Trophoblast cell (in vitro differentiated cells and primary cell): Measurements from ENCODE around the gene MOV10.
"Not testable (repeated sequence)": the region's sequence is repeated elsewhere in the genome, so short reads cannot be mapped to it uniquely, and the experiment has no call there.

Source experiments
- DNase-seq, 2 donors: peaks; one replicate each; pipeline ENCODE4 v3.0.0-alpha.2; 2016
- H2AFZ ChIP-seq: 2 replicates; pipeline ENCODE4 v1.6.1; 2013; ENCODE audit warnings: low read length, moderate library complexity, mild to moderate bottlenecking; ENCODE audit not compliant: insufficient read depth, poor library complexity
- H2AK5ac ChIP-seq: 2 replicates; pipeline ENCODE4 v1.6.1; 2013; ENCODE audit warnings: mild to moderate bottlenecking, low read length
- H2BK120ac ChIP-seq: 2 replicates; pipeline ENCODE4 v1.6.1; 2013; ENCODE audit warnings: low read length, mild to moderate bottlenecking, moderate library complexity; ENCODE audit not compliant: insufficient read depth, poor library complexity
- H2BK12ac ChIP-seq: 2 replicates; pipeline ENCODE4 v1.6.1; 2013; ENCODE audit warnings: mild to moderate bottlenecking, low read length, moderate library complexity
- H2BK5ac ChIP-seq: 2 replicates; pipeline ENCODE4 v1.6.1; 2013; ENCODE audit warnings: low read length, low read depth, moderate library complexity, mild to moderate bottlenecking; ENCODE audit not compliant: poor library complexity
- H3K14ac ChIP-seq: 2 replicates; pipeline ENCODE4 v1.6.1; 2013; ENCODE audit warnings: mild to moderate bottlenecking, low read length
- H3K18ac ChIP-seq: 2 replicates; pipeline ENCODE4 v1.6.1; 2013; ENCODE audit warnings: mild to moderate bottlenecking, low read length
- H3K23ac ChIP-seq: 2 replicates; pipeline ENCODE4 v1.6.1; 2013; ENCODE audit warnings: low read length
- H3K27ac ChIP-seq: 2 replicates; pipeline ENCODE4 v1.5.1; 2013; ENCODE audit warnings: low read depth, mild to moderate bottlenecking, inconsistent platforms, low read length, moderate library complexity
- H3K27me3 ChIP-seq: 2 replicates; pipeline ENCODE4 v1.6.1; 2013; ENCODE audit warnings: inconsistent platforms, mild to moderate bottlenecking, low read length, moderate library complexity; ENCODE audit not compliant: insufficient read depth
- H3K36me3 ChIP-seq, 2 experiments: 1 replicate in 1 of 2; 2 replicates in 1 of 2; pipeline ENCODE4 v1.6.1; 2013; ENCODE audit warnings: low read length in 2 of 2, mild to moderate bottlenecking in 2 of 2, moderate library complexity in 1 of 2; ENCODE audit not compliant: insufficient read depth in 2 of 2, control insufficient read depth in 1 of 2
- H3K4ac ChIP-seq: 2 replicates; pipeline ENCODE4 v1.6.1; 2013; ENCODE audit warnings: low read depth, mild to moderate bottlenecking, low read length, moderate library complexity
- H3K4me1 ChIP-seq, 2 experiments: 1 replicate in 1 of 2; 2 replicates in 1 of 2; pipeline ENCODE4 v1.6.1; 2013; ENCODE audit warnings: low read length in 2 of 2, mild to moderate bottlenecking in 2 of 2, moderate library complexity in 1 of 2; ENCODE audit not compliant: insufficient read depth in 2 of 2, control insufficient read depth in 1 of 2
- H3K4me2 ChIP-seq: 2 replicates; pipeline ENCODE4 v1.6.1; 2013; ENCODE audit warnings: inconsistent platforms, mild to moderate bottlenecking, low read length, moderate library complexity
- H3K4me3 ChIP-seq: 2 replicates; pipeline ENCODE4 v1.5.1; 2013; ENCODE audit warnings: mild to moderate bottlenecking, low read depth, low read length, inconsistent platforms
- H3K79me1 ChIP-seq: one replicate; pipeline ENCODE4 v1.6.1; 2013; ENCODE audit warnings: low read length
- H3K79me2 ChIP-seq: 2 replicates; pipeline ENCODE4 v1.6.1; 2013; ENCODE audit warnings: low read length, mild to moderate bottlenecking; ENCODE audit not compliant: control insufficient read depth, insufficient read depth, poor library complexity
- H3K9ac ChIP-seq: 2 replicates; pipeline ENCODE4 v1.6.1; 2013; ENCODE audit warnings: mild to moderate bottlenecking, low read length
- H3K9me3 ChIP-seq: 2 replicates; pipeline ENCODE4 v1.6.1; 2013; ENCODE audit warnings: low read depth, mild to moderate bottlenecking, control low read depth, inconsistent platforms, low read length; ENCODE audit not compliant: insufficient read depth
- H4K12ac ChIP-seq: 2 replicates; pipeline ENCODE4 v1.6.1; 2013; ENCODE audit warnings: low read depth, mild to moderate bottlenecking, low read length, moderate library complexity
- H4K8ac ChIP-seq: 2 replicates; pipeline ENCODE4 v1.6.1; 2013; ENCODE audit warnings: low read depth, mild to moderate bottlenecking, low read length, moderate library complexity
- H4K91ac ChIP-seq: one replicate; pipeline ENCODE4 v1.6.1; 2013; ENCODE audit warnings: low read depth, mild to moderate bottlenecking, low read length, moderate library complexity
- WGBS: extraction: QIAGEN DNeasy Blood & Tissue Kit; methylation state at CpG from one replicate; pipeline ENCODE4 v1.1.7; 2013; ENCODE audit warnings: missing lambda C conversion rate; ENCODE audit not compliant: insufficient read length, insufficient coverage; ENCODE audit errors: extremely low coverage; 5-methylcytosine and 5-hydroxymethylcytosine counted together

MOV10 gene

GRCh38 chr1:112720800-112721199 lies 46.3 kb downstream of the MOV10 start:
- H3K4ac ChIP-seq = no peak overlapping the region
- H3K18ac ChIP-seq = no peak overlapping the region
- WGBS = no CpG with 5 or more reads among the region's 3 CpGs
- no peaks in the 10 kb centered on the region for H3K27me3 ChIP-seq
- H3K9ac ChIP-seq = no peak overlapping the region
- no peak overlapping the region for H3K23ac ChIP-seq
- no peak overlapping the region for H3K14ac ChIP-seq
- no peaks in the 10 kb centered on the region for H3K79me2 ChIP-seq
- no peak overlapping the region for H2AK5ac ChIP-seq
- no peaks in the 10 kb centered on the region for H3K79me1 ChIP-seq
- no peak overlapping the region for H4K91ac ChIP-seq
- H3K4me3 ChIP-seq = no peak overlapping the region
- H4K8ac ChIP-seq = no peak overlapping the region
- no peak overlapping the region for H2BK12ac ChIP-seq
- H3K4me1 ChIP-seq = peaks cover 9 to 11% of the 10 kb centered on the region in 2 experiments
- H4K12ac ChIP-seq = no peak overlapping the region
- no peaks in the 10 kb centered on the region for H3K36me3 ChIP-seq
- no peak overlapping the region for H2BK5ac ChIP-seq
- H3K4me2 ChIP-seq = no peak overlapping the region
- H2AFZ ChIP-seq = no peak overlapping the region
- no peak overlapping the region for H3K27ac ChIP-seq
- DNase-seq = no peak
- H3K9me3 ChIP-seq = no peaks in the 10 kb centered on the region
- no peak overlapping the region for H2BK120ac ChIP-seq

- not testable (repeated sequence) for H4K91ac ChIP-seq, H3K23ac ChIP-seq, DNase-seq, H4K12ac ChIP-seq, H3K27me3 ChIP-seq, H2AFZ ChIP-seq, H3K4ac ChIP-seq, H3K9ac ChIP-seq, H3K9me3 ChIP-seq, H2AK5ac ChIP-seq, H3K4me3 ChIP-seq, H4K8ac ChIP-seq, H2BK5ac ChIP-seq, H3K14ac ChIP-seq, H3K36me3 ChIP-seq, H2BK120ac ChIP-seq, H3K79me1 ChIP-seq, H3K18ac ChIP-seq, H3K79me2 ChIP-seq, H3K4me2 ChIP-seq, H3K27ac ChIP-seq, H2BK12ac ChIP-seq
- peaks cover 9 to 11% of the 10 kb centered on the region in 2 experiments for H3K4me1 ChIP-seq
- WGBS = no CpG with 5 or more reads among the region's 2 CpGs
Observed at GRCh38 chr1:112721294-112721693, 46.8 kb downstream of the MOV10 start.

DNA sequence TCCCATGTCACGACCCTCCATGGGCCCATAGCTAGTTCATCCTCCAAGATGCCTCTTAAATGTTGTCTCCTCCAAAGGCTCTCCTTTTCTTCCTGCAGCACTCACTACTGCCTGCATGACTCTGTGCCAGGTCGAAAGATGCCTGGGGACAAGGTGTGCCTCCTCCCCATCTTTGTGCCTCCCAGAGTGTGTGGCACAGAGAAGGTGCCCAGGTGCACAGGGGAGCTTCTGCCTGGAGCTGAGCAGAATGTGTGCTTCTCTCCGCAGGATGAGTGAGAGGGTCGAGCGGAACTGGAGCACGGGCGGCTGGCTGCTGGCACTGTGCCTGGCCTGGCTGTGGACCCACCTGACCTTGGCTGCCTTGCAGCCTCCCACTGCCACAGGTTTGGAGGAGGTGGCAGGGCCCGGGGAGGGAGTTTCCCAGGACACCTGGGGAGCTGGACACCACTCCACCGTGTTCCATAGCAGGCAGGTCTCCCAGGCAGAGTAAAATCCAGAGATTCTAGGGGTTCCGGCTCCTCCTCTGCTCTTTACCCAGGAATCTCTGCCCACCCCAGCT lies 47.6 kb downstream of the MOV10 start:
- Histone ChIP-seq H3K9ac (no peak overlapping the region), H3K27ac (no peak overlapping the region), H2AFZ (peak overlapping the region; percentile 56), H3K36me3 (no peaks in the 10 kb centered on the region), H3K4me2 (peak overlapping the region; percentile 39), H3K79me1 (no peaks in the 10 kb centered on the region), H3K79me2 (no peaks in the 10 kb centered on the region), H2BK5ac (no peak overlapping the region), H4K8ac (peak overlapping the region; percentile 8), H3K4me1 (peaks cover 9 to 11% of the 10 kb centered on the region in 2 experiments), H4K12ac (no peak overlapping the region), H3K4me3 (no peak overlapping the region), H3K9me3 (no peaks in the 10 kb centered on the region), H2BK12ac (no peak overlapping the region), H4K91ac (peak overlapping the region; percentile 20), H2AK5ac (peak overlapping the region; percentile 52), H2BK120ac (peak overlapping the region; percentile 27), H3K23ac (no peak overlapping the region), H3K27me3 (no peaks in the 10 kb centered on the region), H3K18ac (no peak overlapping the region), H3K14ac (no peak overlapping the region), H3K4ac (no peak overlapping the region)
- DNase-seq = no peak
- no CpG with 5 or more reads among the region's 10 CpGs for WGBS

DNA sequence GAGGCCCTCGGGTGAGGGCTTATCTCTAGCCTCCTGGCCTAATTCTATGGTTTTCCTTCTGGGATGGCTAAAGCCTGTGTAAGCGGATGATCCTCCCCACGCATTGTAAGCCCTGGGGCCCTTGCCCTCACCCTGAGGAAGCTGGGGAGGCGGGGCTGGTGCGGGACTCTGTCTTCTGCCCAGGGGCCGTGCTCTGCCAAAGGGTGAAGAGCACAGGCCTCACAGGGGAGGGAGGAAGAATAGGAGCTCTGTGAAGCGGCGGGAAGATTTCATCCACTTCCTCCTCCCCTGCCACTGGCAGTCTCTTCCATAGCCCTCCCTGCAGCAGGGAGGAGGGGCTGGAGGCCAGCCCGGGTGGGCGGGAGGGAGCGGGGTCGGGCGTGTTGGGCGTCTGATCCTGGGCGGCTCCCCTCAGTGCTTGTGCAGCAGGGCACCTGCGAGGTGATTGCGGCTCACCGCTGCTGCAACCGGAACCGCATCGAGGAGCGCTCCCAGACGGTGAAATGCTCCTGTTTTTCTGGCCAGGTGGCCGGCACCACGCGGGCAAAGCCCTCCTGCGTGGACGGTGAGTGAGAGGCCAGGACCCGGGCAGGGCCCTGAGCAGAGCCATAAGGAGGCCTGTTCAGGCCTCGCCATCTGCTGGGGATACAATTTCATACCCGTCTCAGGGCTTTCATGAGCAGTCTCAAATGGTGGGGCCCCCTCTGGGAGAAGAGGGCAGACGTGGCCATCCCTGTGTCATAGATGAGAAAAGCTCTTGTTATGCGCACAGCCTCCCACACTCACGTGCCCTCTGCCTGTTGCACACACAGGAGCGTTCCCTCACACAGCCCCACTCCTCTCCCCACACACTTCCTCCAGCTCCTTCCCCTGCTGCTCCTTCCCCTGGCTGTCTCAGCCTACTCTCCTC lies 48.4 kb downstream of the MOV10 start:
- H2BK5ac ChIP-seq = no peak overlapping the region
- H2BK12ac ChIP-seq = no peak overlapping the region
- H3K79me2 ChIP-seq = no peaks in the 10 kb centered on the region
- H3K23ac ChIP-seq = no peak overlapping the region
- no peak overlapping the region for H2AK5ac ChIP-seq
- H3K9me3 ChIP-seq = no peaks in the 10 kb centered on the region
- no peak overlapping the region for H3K14ac ChIP-seq
- WGBS = no CpG with 5 or more reads among the region's 35 CpGs
- no peak overlapping the region for H3K4me3 ChIP-seq
- peak overlapping the region; percentile 68 for H4K8ac ChIP-seq
- no peak overlapping the region for H3K27ac ChIP-seq
- H4K12ac ChIP-seq = no peak overlapping the region
- no peak overlapping the region for H3K18ac ChIP-seq
- H3K36me3 ChIP-seq = no peaks in the 10 kb centered on the region
- no peaks in the 10 kb centered on the region for H3K27me3 ChIP-seq
- no peak overlapping the region for H3K9ac ChIP-seq
- no peak overlapping the region for H4K91ac ChIP-seq
- no peak overlapping the region for H2BK120ac ChIP-seq
- peaks cover 9 to 11% of the 10 kb centered on the region in 2 experiments for H3K4me1 ChIP-seq
- DNase-seq = peak; percentile 68 to 80
- no peak overlapping the region for H3K4ac ChIP-seq
- peak overlapping the region; percentile 64 for H2AFZ ChIP-seq
- peak overlapping the region; percentile 39 for H3K4me2 ChIP-seq
- no peaks in the 10 kb centered on the region for H3K79me1 ChIP-seq
